ENCODE data around the gene KCNJ15. TPM values are rescaled to one million over a fixed set of nuclear protein-coding genes. Genes with fewer than 3 reads are reported as not detected.

The KCNJ15 gene
- total and polyA plus RNA-seq, 2 of the 13 experiments (the other 11 are each of a cell fraction or from before 2014, with no cell fraction given): not detected

- TF ChIP-seq ZNF430 (CRISPR knock-in tag; IDR thresholded peaks at IDR 0.05) (no peak), ZNF547 (CRISPR knock-in tag; IDR thresholded peaks at IDR 0.05) (no peak)
Measured at GRCh38 chr21:38267991-38268863, 11.4 kb downstream of the KCNJ15 start (continued).

GRCh38 chr21:38268864-38269575, 12.2 kb downstream of the KCNJ15 start:
- DNase-seq (ENCODE audit: low spot score) (no peak), FAIRE-seq (no peak), ATAC-seq (no peak)
- Histone ChIP-seq H3K9me3 (ENCODE audit: low read length) (no peaks in the 10 kb centered on the region), H4K20me1 (ENCODE audit: insufficient read depth, low read length) (no peaks in the 10 kb centered on the region), H3K27ac (ENCODE audit: extremely low read length, insufficient read depth, low read length) (no peak overlapping the region), H2AFZ (ENCODE audit: low read length) (no peak overlapping the region), H3K4me3 (replicated peaks in 1 of 3; ENCODE audit: insufficient read depth in 1 of 3, low read depth in 2 of 3, low read length in 3 of 3) (no peak overlapping the region), H3K9ac (ENCODE audit: insufficient read depth, low read depth, low read length) (no peak overlapping the region), H3K27me3 (ENCODE audit: control insufficient read depth in 1 of 2, insufficient read depth in 2 of 2, low read length in 2 of 2) (0 out of 5 replicates have a peak, but pooled peaks cover 0 to 1% of the 10 kb centered on the region in 2 experiments), H3K4me2 (ENCODE audit: low read depth, low read length) (no peak overlapping the region), H3K4me1 (ENCODE audit: insufficient read depth, low read length) (no peaks in the 10 kb centered on the region), H3K79me2 (ENCODE audit: insufficient read depth, low read length) (no peaks in the 10 kb centered on the region), H3K36me3 (replicated peaks in 1 of 2; ENCODE audit: control insufficient read depth in 1 of 2, insufficient read depth in 2 of 2, low read length in 2 of 2) (no peaks in the 10 kb centered on the region)
- WGBS (ENCODE audit: low lambda C conversion rate): 25% methylated on average over 5 of the region's 5 CpGs
- intact Hi-C loops (cut with micrococcal nuclease; ENCODE audit: unreplicated experiment) (no loop called here), in situ Hi-C loops (cut with HindIII; ENCODE audit: extremely low pct_ligation_motif_present, low pct_unique_long_range_greater_than_20kb) (no loop called here)
- POLR2A ChIA-PET: no interaction called here
- no TSS peak for BruUV-seq (replicated peaks)
- CTCF ChIA-PET (ENCODE audit: low intra/inter-chr PET ratio, low total read pairs): no interaction called here
- no peak for TF ChIP-seq ZNF18 (CRISPR knock-in tag; IDR thresholded peaks at IDR 0.05; ENCODE audit: insufficient replicate concordance)
- TF ChIP-seq MNT (IDR thresholded peaks at IDR 0.05): no peak
- no peak for TF ChIP-seq KLF12 (CRISPR knock-in tag; IDR thresholded peaks at IDR 0.05; ENCODE audit: borderline replicate concordance)
- TF ChIP-seq CEBPB (IDR thresholded peaks at IDR 0.05; ENCODE audit: borderline replicate concordance, low read depth, low read length): no peak
- TF ChIP-seq ATF4 (CRISPR knock-in tag; IDR thresholded peaks at IDR 0.05): no peak
- TF ChIP-seq ZNF891 (CRISPR knock-in tag; IDR thresholded peaks at IDR 0.05): no peak
- TF ChIP-seq SOX13 (IDR thresholded peaks at IDR 0.05): no peak
- TF ChIP-seq SOX13 (CRISPR knock-in tag; conservative IDR thresholded peaks at IDR 0.05 in 1 of 2, IDR thresholded peaks at IDR 0.05 in 1 of 2): no peak
- no peak for TF ChIP-seq ELF1 (CRISPR knock-in tag; IDR thresholded peaks at IDR 0.05)
